ENCODE results near the gene CCDC97. TPM values are rescaled to one million over a fixed set of nuclear protein-coding genes. Genes with fewer than 3 reads are reported as not detected.

CCDC97 gene
- total and polyA plus RNA-seq, 2 of the 8 experiments (the other 6 are each of a cell fraction or from before 2014, with no cell fraction given), result 19.8 to 27.1 TPM

- TF ChIP-seq, protein P1, sequence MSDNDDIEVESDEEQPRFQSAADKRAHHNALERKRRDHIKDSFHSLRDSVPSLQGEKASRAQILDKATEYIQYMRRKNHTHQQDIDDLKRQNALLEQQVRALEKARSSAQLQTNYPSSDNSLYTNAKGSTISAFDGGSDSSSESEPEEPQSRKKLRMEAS (IDR thresholded peaks at IDR 0.05), result no peak
- no peak for TF ChIP-seq USF2 (IDR thresholded peaks at IDR 0.05; ENCODE audit: low read length)
- TF ChIP-seq CBX8 (IDR thresholded peaks at IDR 0.05; ENCODE audit: borderline replicate concordance, low read depth, low read length), result no peak
- no peak for TF ChIP-seq RNF2 (IDR thresholded peaks at IDR 0.05; ENCODE audit: borderline replicate concordance, low read depth, low read length, missing control alignments, poor library complexity, severe bottlenecking)
- no peak for TF ChIP-seq CTCF (IDR thresholded peaks at IDR 0.05; ENCODE audit: control extremely low read depth in 1 of 3, insufficient read depth in 1 of 3, low read depth in 1 of 3, low read length in 3 of 3)
- TF ChIP-seq GTF2F1 (IDR thresholded peaks at IDR 0.05; ENCODE audit: borderline replicate concordance, low read depth, low read length), result no peak
Measured at GRCh38 chr19:41299755-41300089, 10.2 kb upstream of the CCDC97 start (continued).

All from H1 (cell line).